HG03442 (cell line): ENCODE measurements around the gene DSCAM.

ENCODE experiments used
- ATAC-seq: cut with Tn5 transposase; IDR thresholded peaks from one replicate; pipeline ENCODE4 v1.9.1; 2021; ENCODE audit warnings: mild to moderate bottlenecking, moderate library complexity; ENCODE audit not compliant: unreplicated experiment

DSCAM gene

DNA sequence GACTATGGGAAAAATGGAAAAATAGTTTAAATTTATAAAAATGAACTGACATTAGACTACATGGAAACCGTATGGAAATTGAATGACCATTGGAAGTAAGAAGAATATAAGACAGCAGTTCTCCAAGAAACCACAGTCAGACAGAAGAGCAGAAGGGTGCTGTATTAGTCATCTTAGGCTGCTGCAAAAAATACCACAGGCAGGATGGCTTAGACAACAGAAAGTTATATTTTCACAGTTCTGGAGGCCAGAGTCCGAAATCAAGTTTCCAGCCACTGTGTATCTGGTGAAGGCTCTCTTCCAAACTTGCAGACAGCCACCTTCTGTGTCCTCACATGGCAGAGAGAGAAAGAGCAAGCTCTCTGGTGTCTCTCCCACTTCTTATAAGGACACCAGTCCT, 175.2 kb downstream of the DSCAM start:
- no peak for ATAC-seq

DNA sequence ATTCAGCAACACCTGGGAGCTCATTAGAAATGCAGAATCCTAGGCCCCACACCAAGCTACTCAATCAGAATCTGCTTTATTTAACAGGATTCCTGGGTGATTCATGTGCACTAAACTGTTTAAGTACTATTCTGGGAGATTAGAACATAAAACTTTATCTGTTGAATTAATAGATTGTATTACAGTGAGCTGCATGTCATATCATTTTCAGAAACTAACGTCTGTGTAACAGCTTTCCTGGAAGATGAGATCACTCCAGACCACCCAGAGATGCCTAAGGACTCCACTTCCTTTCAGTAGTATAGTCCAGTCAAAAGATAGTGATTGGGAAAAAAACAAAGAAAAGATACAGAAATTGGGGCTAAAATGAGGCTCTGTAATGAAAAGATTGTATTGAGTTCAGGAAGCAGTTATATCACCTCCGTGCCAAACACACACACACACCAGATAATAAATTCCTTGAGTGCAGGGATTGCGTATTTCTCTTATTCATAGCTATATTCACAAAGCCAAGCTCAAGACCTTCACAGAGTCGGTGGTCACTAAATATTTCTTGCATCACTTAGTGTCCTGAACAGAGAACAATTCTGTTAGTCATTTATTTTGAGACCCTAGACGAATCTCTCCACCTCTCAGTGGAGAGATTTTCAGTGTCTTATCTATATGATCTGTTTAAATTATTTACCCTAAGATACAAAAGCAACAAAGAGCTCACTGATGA, 178.2 kb downstream of the DSCAM start:
- ATAC-seq = no peak

DNA sequence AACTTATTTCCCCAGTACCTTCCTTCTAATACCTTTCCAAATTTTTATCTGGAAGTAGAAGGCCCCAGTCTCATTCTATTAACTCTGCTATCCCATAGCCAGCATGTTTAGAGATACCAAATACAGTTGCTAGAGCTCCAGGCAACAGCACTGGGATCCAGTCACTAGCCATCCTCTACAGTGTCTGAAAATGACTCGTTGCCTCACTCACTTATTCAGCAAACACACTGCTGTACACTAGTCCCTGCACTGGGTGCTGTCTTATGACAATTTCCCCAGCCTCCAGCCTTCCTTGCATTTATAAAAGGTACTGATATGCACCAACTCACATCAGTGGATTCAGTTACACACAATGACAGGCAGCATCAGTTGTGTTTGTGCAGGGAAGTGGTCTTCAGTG, 179.0 kb downstream of the DSCAM start:
- no peak for ATAC-seq

DNA sequence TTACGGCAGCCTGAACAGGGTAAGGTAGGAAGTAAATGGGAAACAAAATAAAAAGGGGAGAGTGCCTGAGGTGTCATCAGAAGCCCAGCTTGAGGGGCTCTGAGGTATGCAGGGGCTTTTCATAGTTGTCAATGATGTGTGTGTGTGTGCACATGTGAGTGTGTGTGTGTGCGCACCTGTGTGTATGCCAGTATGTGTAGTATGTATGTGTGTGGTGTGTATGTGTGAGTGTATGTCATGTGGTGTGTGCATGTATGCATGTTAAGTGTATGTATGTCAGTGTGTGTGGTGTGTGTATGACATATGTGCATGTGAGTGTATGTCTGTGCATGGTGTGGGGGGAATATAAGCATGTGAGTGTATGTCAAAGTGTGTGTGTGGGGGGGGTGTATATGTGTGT, 184.1 kb downstream of the DSCAM start:
- no peak for ATAC-seq

DNA sequence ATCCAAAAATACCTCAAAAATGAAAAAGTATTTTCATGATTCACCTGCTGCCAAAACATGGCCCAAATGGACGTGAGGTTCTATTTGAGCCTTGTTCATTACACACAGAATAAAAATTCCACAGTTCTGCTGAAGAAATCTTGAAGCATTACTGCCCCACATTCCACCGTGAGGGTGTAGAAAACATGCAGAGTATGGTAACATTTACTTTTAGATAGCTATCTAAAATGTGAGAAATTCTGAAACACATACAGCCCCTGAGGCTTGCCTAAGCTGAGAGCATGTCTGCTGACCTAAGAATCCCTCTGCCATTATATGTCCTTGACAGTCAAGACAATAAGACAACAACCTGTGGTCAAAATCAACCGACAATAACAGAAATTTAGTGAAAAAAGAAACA, 186.5 kb downstream of the DSCAM start:
- ATAC-seq = no peak

DNA sequence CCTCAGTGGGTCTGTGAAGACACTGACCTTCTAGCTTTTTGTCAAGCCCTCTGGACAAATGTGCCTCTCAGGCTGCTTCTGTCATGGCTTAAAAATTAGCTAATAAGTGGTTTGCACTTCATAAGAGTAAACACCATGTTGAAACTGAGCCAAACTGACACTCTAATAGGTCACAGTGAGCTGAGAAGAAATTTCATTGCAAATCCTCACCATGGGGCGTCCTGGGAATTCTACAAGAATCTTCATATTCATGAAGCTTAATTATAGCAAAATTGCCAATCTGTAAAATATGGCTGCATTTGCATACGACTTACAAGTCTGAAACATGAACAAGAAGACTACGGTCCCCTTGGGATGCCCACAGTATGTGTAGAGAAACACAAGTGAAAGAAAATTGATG, 188.6 kb downstream of the DSCAM start:
- ATAC-seq = no peak

DNA sequence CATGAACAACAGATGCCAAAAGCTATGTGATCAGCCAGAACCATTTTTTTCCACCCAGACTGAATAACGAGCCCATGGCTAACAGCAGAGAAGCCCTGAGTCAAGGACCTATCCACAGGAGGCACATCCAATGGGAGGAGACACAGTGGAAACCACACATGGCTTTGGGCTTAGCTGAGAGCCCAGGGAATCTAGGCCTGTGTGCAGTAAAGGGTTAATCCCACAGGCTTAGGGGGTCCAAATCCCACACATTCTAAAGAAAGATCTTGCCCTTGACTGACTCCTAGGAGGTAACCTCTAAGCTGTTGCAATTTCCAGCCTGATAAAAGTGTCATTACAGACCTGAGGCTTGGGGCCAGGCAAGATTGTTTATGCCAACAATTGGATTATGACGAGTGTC, 194.5 kb downstream of the DSCAM start:
- no peak for ATAC-seq

DNA sequence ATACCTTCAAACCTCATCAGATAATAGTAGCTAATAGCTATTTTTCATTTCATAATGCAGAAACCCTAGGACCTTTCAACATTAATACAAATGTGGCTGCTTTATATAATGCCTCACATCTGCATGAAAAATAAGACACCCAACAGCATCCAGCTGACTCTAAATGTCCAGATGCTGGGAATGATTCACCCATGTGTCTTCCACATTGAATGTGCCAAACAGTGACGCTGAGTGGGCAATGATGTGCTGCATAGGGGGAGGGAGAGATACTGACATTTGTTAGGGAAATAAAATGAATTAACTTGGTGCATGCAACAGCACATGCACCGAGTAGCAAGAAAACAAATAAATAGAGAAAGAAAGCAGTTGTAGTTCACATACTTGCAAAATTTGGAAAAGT, 199.3 kb downstream of the DSCAM start:
- ATAC-seq = no peak

DNA sequence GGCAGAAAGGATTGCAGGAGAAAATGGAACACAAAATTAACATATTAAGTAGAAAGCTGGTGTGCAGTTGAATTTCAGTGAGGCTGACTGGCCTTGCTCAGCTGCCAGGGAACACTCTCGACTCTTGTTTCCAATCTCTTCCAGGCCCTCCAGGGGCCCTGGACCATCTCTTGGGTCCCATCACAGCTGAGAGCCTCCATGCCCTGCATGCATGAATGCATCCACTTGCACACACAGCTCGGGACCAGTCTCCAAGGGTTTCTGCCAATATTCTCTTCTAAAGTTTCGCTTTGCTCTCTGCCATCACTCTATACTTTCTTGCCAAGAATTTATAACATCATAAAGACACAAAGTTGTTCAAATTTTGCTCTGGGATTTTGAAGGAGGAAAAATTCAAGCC, 200.3 kb downstream of the DSCAM start:
- no peak for ATAC-seq

DNA sequence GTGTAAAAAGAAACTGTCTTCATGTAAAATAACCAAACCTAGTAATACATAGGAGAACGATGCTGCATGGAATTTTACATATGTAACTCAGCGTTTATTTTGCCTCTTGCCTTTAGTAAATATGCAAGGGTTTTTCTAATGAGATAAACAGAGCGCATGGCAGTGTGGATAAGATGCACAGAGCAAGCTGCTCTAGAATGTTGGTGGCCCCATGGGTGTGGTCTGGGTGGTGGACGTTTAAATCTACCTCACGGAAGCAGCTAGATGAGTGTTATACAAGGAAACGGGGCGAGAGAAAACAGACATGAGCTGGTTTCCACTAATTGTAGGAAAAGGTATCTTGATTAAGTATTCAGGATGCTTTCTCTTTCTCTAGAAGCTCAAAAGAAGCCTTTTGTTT, 205.9 kb downstream of the DSCAM start:
- no peak for ATAC-seq

DNA sequence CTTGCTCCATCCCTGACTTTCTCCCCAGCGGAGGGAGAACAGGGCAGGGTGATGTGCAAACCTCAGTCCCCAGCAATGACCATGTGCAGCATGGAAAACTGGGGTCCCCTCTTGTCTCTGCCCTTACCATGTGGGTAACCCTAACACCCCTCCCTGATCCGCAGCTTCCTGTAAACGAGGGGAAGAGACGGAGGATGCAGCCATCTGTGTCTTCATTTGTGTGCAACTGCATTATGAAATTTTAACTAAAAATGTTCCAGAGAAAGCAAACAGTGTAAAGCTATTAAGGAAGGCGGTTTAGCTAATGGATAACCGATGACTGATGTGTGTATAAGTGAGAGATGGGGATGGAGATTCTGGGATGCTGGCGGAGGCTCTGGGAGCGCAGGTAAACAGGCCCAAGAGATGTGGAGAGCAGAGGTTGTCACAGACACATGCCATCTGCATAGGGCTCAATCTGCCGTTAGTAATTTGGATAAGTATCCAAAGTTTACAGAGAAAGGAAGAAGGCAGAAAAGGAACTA, 206.6 kb downstream of the DSCAM start:
- ATAC-seq = no peak

DNA sequence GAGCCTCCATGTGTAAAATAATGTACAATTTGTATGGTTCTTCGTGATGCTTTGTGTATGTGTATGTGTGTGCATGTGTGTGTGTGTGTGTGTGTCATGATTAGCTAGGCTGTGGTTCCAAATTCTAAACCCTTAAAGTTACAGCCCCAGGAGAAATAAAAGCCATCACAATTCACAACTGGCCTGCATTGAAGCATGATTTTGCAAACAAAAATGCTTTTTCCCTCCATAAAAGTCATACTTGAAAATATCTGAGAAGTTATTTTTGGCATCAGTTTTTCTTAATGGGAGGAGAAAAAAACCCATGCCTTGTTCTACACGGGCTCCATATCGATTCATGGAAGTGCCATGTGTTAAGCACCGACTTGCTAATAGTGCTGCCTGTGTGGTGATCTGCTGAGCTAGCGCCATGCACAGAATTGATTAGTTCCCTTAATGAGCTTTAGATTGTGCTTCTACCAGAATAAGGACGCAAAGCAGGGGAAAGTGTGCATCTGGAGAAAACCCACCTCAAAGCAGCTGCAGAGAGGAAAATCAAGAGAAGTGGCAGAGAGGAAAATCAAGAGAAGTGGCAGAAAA, 207.3 kb downstream of the DSCAM start:
- no peak for ATAC-seq

DNA sequence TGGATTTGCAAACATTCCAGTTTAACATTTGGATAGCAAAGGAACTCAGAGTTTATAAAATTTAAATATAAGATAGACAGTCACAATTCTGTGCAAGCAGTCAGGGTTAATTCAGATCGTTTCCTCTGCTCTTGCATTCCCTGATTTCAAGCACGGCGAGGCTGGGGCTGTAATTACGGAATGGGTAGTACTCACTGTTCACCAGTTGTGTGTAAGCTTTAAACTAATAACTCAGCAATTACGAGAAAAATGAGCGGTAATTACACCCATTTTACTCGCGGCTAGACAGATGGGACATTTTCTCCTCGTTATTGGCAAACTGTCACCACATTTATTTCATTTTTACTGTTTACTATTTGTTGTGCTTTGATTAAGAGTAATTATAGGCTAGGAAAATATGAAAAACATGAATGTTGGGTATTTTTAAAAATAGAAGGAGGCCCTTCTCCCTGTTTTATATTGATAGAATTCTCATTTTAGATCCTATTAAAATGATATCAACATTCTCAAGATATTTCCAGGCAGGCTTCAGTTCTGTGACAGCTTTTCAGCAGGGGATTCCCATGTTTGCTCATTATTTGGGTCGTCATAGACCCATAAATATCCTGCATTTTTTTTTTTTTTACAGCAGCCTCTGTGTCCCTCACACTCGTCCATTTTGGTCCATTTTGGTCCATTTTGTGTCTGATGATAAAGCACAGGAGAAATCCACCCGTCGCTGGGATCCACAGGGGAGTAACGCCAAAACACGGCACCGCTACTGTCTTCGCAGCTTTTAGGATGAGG, 208.3 kb downstream of the DSCAM start:
- ATAC-seq = no peak

DNA sequence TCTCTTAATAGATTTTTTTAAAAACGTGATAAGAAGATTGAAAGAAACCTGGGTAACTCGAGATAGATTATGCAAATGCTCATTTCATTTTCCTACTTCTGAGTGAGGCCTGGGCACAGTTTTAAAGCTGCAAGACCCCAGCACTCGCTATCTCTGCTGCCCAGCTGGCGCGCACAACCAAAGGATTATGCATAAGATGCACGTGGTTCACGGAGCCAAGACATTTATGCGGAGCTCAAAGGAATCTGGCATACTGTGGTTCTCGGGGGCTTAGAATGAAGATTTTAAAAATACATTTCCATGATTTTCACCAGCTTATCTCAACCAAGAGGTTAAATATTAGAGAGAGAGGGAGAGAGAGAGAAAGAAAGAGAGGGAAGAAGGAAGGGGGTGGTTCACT, 210.9 kb downstream of the DSCAM start:
- no peak for ATAC-seq

DNA sequence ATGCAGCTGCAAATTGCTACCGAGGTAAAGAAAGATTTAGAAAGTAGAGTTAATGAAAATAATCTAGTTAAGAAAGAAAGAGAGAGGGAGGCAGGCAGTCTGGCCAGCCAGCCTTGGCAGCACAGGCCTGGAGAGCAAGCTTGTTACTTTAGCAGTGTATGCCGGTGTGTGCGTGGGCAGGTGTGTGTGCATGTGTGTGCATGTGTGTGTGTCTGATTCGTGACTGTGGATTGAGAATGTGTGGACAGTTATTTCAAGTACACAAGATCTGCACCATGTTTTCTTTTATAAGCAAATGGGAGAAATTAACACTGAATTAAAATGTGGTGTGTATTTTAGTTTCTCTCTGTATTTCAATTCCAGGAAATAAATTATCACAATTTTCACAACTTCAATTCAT, 211.6 kb downstream of the DSCAM start:
- no peak for ATAC-seq

DNA sequence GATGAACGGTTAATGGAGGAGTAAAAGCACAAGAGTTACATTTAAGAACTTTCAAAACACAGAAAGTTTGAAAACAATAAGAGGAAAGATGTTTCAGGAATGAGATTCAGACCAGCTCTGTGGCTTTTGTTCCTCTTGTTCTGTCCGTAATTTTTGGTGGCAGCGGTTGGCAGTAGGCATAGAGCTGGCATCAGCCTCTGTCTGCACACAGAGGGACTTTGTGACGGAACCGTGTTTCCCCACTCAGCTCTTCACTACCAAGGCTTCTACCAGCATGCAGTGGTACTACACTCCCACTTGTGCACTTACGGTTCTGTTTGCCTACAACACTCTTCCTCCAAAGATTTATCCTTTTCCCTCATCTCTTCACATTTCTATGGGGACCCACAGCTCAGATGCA, 212.8 kb downstream of the DSCAM start:
- no peak for ATAC-seq

DNA sequence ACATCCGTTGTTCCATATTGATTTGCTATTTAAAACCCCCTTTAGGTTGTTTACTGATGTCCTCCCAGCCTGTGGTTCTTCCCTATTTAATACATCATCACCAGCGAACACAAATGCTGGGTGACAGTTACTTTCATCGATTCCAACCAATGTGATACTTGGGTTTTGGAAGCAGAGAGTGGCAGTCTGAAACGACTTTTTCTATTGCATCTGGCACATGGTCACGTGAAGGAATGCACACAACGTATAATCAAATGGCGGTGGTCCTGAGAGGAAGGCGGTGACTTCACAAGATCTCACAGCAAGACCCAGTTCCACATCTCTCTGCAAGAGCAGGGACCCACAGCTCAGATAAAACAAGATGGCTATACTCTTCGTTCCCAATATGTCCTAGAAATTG, 213.9 kb downstream of the DSCAM start:
- no peak for ATAC-seq

DNA sequence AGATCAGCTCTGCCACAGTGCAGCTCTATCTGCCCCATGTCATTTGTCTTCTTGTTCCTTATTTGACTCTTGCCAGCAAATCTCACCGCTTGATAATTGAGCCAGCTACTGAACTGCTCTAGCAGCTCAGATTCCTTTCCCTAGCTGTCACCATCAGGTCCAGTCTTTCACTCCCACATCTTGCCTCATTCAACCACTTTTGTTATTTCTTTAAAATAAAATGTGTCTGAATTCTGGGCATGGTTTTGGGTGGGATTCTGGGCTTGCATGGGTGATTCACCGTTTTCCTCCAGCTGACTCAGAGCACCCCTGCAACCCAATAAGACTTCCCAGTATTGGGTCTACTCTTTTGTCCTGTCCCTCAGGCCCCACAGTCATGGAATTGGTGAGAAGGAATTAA, 215.7 kb downstream of the DSCAM start:
- ATAC-seq = no peak

DNA sequence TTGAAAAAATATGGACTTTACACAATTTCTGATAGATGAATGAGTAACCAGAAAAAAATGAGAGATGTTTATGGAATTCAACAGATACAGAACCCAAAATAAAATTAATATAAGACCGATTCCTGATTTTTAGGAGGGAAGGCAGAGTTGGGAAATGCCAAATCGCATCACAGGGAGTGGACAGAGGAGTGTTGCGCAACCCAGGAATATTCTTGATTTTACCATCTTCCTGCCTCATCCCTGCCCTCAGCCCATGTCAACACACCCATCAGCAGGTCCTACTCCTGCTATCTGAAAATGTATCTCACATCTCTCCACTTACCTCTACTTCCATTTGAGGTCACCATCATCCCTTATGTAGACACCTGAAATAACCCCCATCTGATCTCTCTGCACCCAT, 221.0 kb downstream of the DSCAM start:
- ATAC-seq = no peak

DNA sequence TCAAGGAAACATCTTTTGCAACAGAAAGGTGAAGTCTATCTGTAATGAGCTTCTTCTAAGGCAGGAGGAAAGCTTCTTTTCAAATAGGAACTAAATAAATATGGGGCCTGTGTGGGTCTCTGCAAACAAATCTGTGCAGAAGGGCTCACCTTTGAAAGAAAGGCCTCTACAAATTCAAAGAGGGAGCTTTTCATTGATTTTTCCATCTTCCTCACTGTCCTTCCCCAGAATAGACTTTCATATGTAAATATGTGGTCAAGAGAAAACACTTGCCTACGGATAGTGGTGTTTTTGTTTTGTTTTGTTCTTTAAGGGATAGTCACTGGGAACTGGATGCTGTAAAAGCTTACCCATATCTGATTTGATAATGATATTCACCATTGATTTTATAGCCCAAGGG, 223.4 kb downstream of the DSCAM start:
- no peak for ATAC-seq

DNA sequence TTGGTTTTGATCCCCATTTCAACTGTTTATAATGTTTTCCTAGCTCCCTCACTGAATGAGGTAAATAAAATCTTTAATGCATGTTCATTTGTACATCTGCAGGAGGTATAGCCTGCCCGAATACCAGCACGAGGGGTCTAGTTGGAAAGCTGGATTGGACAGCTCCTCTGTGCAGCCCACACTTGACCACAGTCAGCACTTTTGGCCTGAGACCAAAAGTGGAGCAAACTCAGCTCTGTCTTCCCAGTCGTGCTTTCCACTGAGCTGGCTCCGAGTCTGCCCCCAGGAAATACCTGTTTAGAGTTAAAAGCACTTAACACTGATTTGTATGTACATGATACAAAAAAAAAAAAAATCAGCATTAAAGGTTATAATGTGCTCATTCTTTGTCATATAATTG, 224.4 kb downstream of the DSCAM start:
- ATAC-seq = no peak
